Heart left ventricle (tissue), 16 donors: Measurements from ENCODE around the gene SLC17A7. TPM values are rescaled to one million over a fixed set of nuclear protein-coding genes. Genes with fewer than 3 reads are reported as not detected.

Experiments
- ATAC-seq, 4 donors: fragments of 200-7000 bp; cut with Tn5 transposase; one replicate each; pipeline ENCODE4 v1.9.1; 2020 to 2022; ENCODE audit warnings: moderate library complexity in 4 of 4, mild to moderate bottlenecking in 3 of 4, moderate number of reproducible peaks in 1 of 4
- DNase-seq, 5 donors: peaks; one replicate each; pipeline ENCODE4 v3.0.0-alpha.2; 2020
- H3K27ac ChIP-seq, 12 donors: fragments of 200-600 bp; sonication (generic) in 4 of 12; one replicate each; pipeline versions ENCODE4 v1.5.0 to v1.8.0; 2016 to 2022; ENCODE audit warnings: mild to moderate bottlenecking in 2 of 12
- H3K27me3 ChIP-seq, 9 donors: fragments of 200-600 bp; sonication (generic) in 2 of 9; one replicate each; pipeline versions ENCODE4 v1.5.1 to v1.8.0; 2016 to 2022; ENCODE audit warnings: mild to moderate bottlenecking in 3 of 9
- H3K36me3 ChIP-seq, 9 donors: fragments of 200-600 bp; sonication (generic) in 2 of 9; one replicate each; pipeline versions ENCODE4 v1.5.0 to v1.8.0; 2018 to 2022; ENCODE audit warnings: mild to moderate bottlenecking in 2 of 9
- H3K4me1 ChIP-seq, 12 donors: fragments of 200-600 bp; sonication (generic) in 4 of 12; one replicate each; pipeline versions ENCODE4 v1.5.0 to v1.8.0; 2016 to 2022; ENCODE audit warnings: mild to moderate bottlenecking in 3 of 12
- H3K4me3 ChIP-seq, 12 donors: fragments of 200-600 bp; sonication (generic) in 4 of 12; one replicate each; pipeline versions ENCODE4 v1.5.0 to v1.8.0; 2017 to 2022; ENCODE audit warnings: mild to moderate bottlenecking in 9 of 12, moderate library complexity in 4 of 12
- H3K9me3 ChIP-seq, 12 donors: fragments of 200-600 bp; sonication (generic) in 4 of 12; one replicate each; pipeline versions ENCODE4 v1.5.0 to v1.8.0; 2016 to 2022; ENCODE audit warnings: mild to moderate bottlenecking in 1 of 12
- CTCF ChIP-seq, 12 donors: fragments of 200-600 bp; sonication (generic) in 4 of 12; IDR thresholded peaks; one replicate each; pipeline versions ENCODE4 v1.5.0 to v1.8.0; 2018 to 2022; ENCODE audit warnings: antibody characterized with exemption in 12 of 12, mild to moderate bottlenecking in 5 of 12
- POLR2A ChIP-seq, 2 donors: fragments of 450-650 bp; IDR thresholded peaks; one replicate each; pipeline ENCODE4 v1.6.1; 2017; ENCODE audit warnings: antibody characterized with exemption in 2 of 2, mild to moderate bottlenecking in 2 of 2, moderate library complexity in 2 of 2
- WGBS, 4 donors: extraction: QIAGEN DNeasy Blood & Tissue Kit in 2 of 4; methylation state at CpG; one replicate each; pipeline versions ENCODE4 v1.1.5 to v1.1.7; 2013 to 2018; 5-methylcytosine and 5-hydroxymethylcytosine counted together
- intact Hi-C, 10 donors: fragments of 100-400 bp; cut with DNase I; formaldehyde crosslinking; loops; one replicate each; pipeline versions ENCODE4 v1.11.1 to v1.14.2; 2022
- polyA plus RNA-seq, 2 donors: library from polyadenylated mRNA; stranded (reverse); fragments of 200-250 nt; gene quantifications; one replicate each; pipeline ENCODE4 v1.2.3, GENCODE V29; 2013
- total RNA-seq, 9 donors: library from RNA; depleted of rRNA in 2 of 9; stranded (reverse); fragments of >200 nt in 2 of 9; fragmentation: NEBNext Ultra II Directional in 3 of 9; extraction: Animal tissue kit (Norgen Biotek cat#: 25700) in 3 of 9; gene quantifications; one replicate each; pipeline versions ENCODE4 v1.1.0 to v1.2.4, GENCODE V29; 2016 to 2023
- donor health status: ischemic (EF 13 %, LVEDD 7.1; RV severe dilation, severe dysfunction).
- donor health status: healthy with polysubstance abuse.
- donor health status: DM: no; HTN: yes; CAD: no.
- donor health status: DM: no; HTN: no; CAD: no.
- donor health status: ischemic (EF 25% LVEDD 6.9; RV normal size, moderate dysfunction).
- donor health status: ischemic (EF 25% LVEDD 5.7; RV mildly dilated, moderate dysfunction).
- donor health status: healthy.
- donor health status: DM: yes; HTN: yes; CAD: no.
- donor health status: ischemic (EF 35%, LVEDD 5.7; RV mildly dilated, moderate dysfunction).
- donor health status: nonischemic (EF 11% LVEDD 7.7; RV severe dilation, severe dysfunction).
- donor health status: DM: yes; HTN: yes; CAD: no.
- donor health status: PGD.
- donor health status: ischemic (EF 29% LVEDD 5.4; RV normal size, mild dysfunction).
- donor health status: nonischemic (EF 23%, LVEDD 6.1; RV moderate dilation, normal function).

The SLC17A7 gene
- total and polyA plus RNA-seq, 11 donors = 0.46 to 1.6 (median 0.89) TPM

GRCh38 chr19:49398931-49399330 lies 42.4 kb downstream of the SLC17A7 start:
- WGBS, 4 donors = 78 to 92% (median 82%) methylated on average over 6 of the region's 6 CpGs
- Histone ChIP-seq H3K27ac (no peak overlapping the region), H3K27me3 (peaks cover 0 to 28% (median 0%) of the 10 kb centered on the region in 9 donors), H3K9me3 (no peaks in the 10 kb centered on the region), H3K4me3 (no peak overlapping the region), H3K36me3 (no peaks in the 10 kb centered on the region), H3K4me1 (no peaks in the 10 kb centered on the region)
- intact Hi-C loops = loop anchor here in 3 of 10 donors (5.0 to 10.0 kb wide), 3 partner anchors 33 to 286 kb away; partner anchors contain the start of gene ADM5 (in 1 of the 3)
- TF ChIP-seq POLR2A (IDR thresholded peaks at IDR 0.05) (no peak), CTCF (IDR thresholded peaks at IDR 0.05) (no peak)
- ATAC-seq (no peak), DNase-seq (no peak)

DNA sequence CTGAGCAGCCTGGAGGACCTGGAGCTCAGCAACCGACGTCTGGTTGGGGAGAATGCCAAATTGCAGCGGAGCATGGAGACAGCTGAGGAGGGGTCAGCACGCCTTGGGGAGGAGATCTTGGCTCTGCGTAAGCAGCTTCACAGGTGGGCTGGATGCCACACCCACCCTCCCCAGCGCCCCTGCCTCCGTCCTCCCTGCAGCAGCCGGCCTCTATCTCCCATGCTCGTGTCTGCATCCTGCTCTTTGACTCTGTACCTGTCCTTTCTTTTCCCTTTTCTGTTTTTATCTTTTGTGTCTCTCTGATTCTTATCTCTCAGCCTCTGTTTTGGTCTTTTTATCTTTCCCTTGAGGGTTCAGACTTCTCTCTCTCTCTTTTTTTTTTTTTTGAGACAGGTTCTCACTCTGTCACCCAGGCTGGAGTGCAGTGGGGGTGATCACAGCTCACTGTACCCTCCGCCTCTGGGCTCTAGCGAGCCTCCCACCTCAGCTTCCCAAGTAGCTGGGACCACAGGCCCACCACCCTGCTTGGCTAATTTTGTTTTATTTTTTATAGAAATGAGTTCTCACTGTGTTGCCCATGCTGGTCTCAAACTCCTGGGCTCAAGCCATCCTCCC lies 43.2 kb downstream of the SLC17A7 start:
- no peak overlapping the region for H3K27ac ChIP-seq
- no peaks in the 10 kb centered on the region for H3K9me3 ChIP-seq
- peaks cover 0 to 31% (median 0%) of the 10 kb centered on the region in 9 donors for H3K27me3 ChIP-seq
- 64 to 72% (median 69%) methylated on average over 10 to 11 of the region's 11 CpGs for WGBS, 4 donors
- ATAC-seq = no peak
- no peak overlapping the region for H3K4me3 ChIP-seq
- no peak for TF ChIP-seq POLR2A (IDR thresholded peaks at IDR 0.05)
- no peaks in the 10 kb centered on the region for H3K4me1 ChIP-seq
- intact Hi-C loops = loop anchor here in 3 of 10 donors (5.0 to 10.0 kb wide), 3 partner anchors 34 to 287 kb away; partner anchors contain the start of gene ADM5 (in 1 of the 3)
- DNase-seq = no peak
- no peaks in the 10 kb centered on the region for H3K36me3 ChIP-seq

DNA sequence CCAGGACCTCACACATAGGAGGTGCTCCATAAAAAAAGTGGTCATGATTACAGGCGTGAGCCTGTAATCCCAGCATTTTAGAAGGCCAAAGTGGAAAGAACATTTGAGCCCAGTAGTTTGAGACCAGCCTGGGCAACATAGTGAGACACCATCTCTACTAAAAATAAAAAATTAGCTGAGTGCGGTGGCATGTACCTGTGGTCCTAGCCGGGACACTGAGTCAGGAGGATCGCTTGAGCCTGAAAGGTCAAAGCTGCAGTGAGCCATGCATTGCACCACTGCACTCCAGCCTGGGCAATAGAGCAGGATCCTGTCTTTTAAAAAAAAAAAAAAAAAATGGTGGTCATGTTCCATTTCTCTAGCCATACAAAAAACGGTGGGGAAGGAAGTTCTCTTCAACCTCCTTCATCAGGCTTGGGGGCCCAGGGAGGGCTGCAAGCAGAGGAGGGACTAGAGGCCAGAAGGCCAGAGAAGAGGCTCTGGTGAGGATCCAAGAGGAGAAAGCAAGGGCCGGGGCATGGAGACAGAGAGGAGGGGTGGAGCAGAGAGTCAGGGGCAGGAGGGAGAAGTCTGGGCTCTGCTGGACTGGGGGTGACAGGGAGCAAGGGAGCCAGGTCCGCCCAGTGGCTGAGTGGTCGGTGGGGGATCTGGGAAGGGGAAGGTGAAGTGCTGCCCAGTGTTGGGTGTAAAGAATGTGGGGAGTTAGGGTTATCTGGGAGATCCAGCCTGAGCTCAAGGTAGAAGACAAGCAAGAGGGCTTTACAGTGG lies 44.4 kb downstream of the SLC17A7 start:
- ATAC-seq (no peak), DNase-seq (no peak)
- Histone ChIP-seq H3K36me3 (no peaks in the 10 kb centered on the region), H3K9me3 (no peaks in the 10 kb centered on the region), H3K27ac (no peak overlapping the region), H3K4me3 (no peak overlapping the region), H3K27me3 (peaks cover 0 to 31% (median 0%) of the 10 kb centered on the region in 9 donors), H3K4me1 (peaks cover 0 to under 1% (median 0%) of the 10 kb centered on the region in 12 donors)
- WGBS, 4 donors = 75 to 84% (median 78%) methylated on average over 8 of the region's 8 CpGs
- TF ChIP-seq CTCF (IDR thresholded peaks at IDR 0.05) (no peak), POLR2A (IDR thresholded peaks at IDR 0.05) (no peak)
- intact Hi-C loops = loop anchor here in 3 of 10 donors (5.0 to 10.0 kb wide), 3 partner anchors 35 to 288 kb away; partner anchors contain the start of gene ADM5 (in 1 of the 3)

DNA sequence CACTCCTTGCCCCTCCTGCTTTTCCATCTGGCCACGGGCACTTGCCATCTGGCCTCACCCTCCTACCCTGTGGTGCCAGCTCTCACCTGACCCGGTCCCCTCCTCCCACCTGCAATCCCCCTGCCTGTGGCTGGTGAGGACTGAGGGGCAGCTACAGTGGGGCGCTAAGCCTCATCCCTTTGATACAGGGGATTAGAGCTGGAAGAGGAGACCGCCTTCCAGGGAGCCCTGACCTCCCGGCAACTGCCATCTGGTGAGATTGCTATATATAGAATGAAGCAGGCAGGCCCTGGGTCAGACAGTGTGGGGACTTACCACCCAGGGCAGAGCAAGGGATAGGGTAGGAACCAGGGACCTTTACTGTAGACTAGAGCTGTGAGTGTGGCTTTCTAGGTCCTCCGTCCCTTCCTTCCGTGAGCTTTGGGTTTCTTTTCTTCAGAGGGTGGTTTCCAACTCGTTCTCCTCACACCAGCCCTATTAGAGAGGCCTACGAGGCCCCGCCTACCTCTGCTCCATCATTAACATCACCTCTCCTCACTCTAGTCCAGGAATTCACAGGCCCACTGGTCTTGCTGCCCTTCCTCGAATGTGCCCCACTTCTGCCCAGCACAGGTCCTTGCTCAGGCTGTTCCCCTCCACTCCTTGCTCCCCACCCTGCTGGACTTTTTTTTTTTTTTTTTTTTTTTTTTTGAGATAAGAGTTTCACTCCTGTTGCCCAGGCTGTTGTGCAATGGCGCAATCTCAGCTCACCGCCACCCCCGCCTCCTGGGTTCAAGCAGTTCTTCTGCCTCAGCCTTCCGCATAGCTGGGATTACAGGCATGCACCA lies 45.5 kb downstream of the SLC17A7 start:
- Histone ChIP-seq H3K36me3 (no peaks in the 10 kb centered on the region), H3K27me3 (peaks cover 0 to 31% (median 0%) of the 10 kb centered on the region in 9 donors), H3K4me1 (peaks cover 0 to 6% (median 0%) of the 10 kb centered on the region in 12 donors), H3K4me3 (no peak overlapping the region), H3K9me3 (no peaks in the 10 kb centered on the region), H3K27ac (no peak overlapping the region)
- no peak for ATAC-seq
- WGBS, 4 donors = 72 to 83% (median 78%) methylated on average over 13 to 15 of the region's 15 CpGs
- TF ChIP-seq POLR2A (IDR thresholded peaks at IDR 0.05) (no peak), CTCF (IDR thresholded peaks at IDR 0.05) (no peak)
- intact Hi-C loops = loop anchor here in 3 of 10 donors (5.0 to 10.0 kb wide), 3 partner anchors 37 to 289 kb away; partner anchors contain the start of gene ADM5 (in 1 of the 3)
- DNase-seq = no peak
